HG02610 (cell line): ENCODE measurements around the gene NRIP2.
"Not testable (repeated sequence)": the region's sequence is repeated elsewhere in the genome, so short reads cannot be mapped to it uniquely, and the experiment has no call there.

Experiments used
- ATAC-seq: cut with Tn5 transposase; IDR thresholded peaks from one replicate; pipeline ENCODE4 v1.9.1; 2021; ENCODE audit warnings: mild to moderate bottlenecking, moderate library complexity; ENCODE audit not compliant: unreplicated experiment

The NRIP2 gene, protein sequence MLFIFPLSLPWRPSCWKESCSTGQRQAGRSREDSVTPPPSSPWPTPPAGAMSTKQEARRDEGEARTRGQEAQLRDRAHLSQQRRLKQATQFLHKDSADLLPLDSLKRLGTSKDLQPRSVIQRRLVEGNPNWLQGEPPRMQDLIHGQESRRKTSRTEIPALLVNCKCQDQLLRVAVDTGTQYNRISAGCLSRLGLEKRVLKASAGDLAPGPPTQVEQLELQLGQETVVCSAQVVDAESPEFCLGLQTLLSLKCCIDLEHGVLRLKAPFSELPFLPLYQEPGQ

DNA sequence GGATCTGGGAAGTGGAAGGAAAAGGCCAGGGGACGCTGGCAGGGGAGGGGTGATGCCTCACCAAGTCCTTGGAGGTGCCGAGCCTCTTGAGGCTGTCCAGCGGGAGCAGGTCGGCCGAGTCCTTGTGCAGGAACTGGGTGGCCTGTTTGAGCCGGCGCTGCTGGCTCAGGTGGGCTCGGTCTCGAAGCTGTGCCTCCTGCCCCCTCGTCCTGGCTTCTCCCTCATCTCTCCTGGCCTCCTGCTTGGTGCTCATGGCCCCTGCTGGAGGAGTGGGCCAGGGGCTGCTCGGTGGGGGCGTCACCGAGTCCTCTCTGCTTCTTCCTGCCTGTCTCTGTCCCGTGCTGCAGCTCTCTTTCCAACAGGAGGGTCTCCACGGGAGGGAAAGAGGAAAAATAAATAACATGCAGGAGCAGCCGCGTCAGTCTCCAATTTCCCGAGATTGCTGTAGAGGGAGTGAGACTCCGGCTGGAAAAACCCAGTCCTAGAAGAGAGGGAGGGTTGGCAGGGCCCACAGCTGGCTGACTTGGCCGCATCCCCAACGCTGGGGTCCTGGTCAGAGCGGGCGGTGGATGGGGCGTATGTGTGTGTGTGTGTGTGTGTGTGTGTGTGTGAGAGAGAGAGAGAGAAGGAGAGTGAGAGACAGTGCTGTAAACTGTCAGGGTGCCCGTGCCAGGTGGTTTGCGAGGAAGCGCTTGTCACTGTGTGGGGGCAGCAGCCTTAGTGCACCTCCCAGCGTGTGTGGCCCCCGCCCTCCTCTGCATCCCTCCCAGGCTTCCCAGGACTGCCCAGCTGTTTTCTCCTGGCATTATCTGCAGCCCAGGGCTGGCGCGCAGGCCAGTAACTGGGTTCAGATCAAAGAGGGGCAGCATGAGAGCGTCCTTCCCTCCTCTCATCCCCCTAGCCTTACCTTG is at the start of gene NRIP2:
Gene NRIP2, minus strand, starts transcription at position 455 of the 911 bp plus-strand sequence. Its CDS starts 52 bp downstream, at position 403.
- ATAC-seq, result no peak

DNA sequence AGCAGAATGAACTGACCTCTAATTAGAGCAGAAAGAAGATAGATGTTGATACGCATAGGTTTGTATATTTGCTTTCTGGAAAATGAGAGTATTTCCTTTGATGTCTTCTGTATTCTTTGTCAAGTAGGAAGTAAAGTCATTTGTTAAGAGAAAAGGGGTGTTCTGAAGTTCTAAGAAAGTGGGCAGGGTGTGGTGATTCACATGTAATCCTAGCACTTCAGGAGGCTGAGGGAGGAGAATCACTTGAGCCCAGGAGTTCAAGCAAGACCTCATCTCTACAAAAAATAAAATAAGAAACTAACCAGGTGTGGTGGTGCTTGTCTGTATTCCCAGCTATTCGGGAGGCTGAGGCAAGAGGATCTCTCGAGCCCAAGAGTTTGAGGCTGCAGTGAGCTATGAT is 45.0 kb upstream of the NRIP2 start:
- ATAC-seq, result no peak

DNA sequence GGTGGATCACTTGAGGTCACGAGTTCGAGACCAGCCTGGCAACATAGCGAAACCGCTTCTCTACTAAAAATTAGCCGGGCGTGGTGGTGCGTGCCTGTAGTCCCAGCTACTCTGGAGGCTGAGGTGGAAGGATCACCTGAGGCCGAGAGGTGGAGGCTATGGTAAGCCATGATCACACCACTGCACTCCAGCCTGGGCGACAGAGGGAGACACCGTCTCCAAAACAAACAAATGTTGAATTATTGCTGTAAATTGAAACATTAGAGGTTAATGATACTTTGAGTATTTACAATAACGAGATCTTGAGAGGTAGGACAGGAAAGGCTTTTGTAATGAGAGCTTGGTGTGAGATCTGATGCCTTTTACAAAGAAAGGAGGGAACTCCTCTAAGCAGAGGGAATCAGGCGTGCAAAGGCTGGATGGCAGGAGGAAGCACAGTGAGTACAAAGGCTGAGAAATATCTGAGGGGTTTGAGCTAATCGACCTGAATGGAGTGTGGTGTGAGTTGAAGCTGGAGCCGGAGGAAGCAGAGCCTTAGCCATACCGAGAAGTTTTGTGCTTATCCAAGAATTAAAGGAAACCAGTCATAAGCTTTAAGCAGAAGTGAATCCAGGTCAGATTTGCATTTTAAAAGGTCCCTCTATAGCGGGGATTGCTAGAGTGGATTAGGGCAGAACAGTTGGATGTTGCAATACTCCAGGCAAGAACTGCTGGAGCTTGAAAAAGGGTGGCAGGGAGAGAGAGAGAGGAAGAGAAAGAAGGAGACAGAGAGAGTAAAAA is 43.3 kb upstream of the NRIP2 start:
- ATAC-seq, result no peak

DNA sequence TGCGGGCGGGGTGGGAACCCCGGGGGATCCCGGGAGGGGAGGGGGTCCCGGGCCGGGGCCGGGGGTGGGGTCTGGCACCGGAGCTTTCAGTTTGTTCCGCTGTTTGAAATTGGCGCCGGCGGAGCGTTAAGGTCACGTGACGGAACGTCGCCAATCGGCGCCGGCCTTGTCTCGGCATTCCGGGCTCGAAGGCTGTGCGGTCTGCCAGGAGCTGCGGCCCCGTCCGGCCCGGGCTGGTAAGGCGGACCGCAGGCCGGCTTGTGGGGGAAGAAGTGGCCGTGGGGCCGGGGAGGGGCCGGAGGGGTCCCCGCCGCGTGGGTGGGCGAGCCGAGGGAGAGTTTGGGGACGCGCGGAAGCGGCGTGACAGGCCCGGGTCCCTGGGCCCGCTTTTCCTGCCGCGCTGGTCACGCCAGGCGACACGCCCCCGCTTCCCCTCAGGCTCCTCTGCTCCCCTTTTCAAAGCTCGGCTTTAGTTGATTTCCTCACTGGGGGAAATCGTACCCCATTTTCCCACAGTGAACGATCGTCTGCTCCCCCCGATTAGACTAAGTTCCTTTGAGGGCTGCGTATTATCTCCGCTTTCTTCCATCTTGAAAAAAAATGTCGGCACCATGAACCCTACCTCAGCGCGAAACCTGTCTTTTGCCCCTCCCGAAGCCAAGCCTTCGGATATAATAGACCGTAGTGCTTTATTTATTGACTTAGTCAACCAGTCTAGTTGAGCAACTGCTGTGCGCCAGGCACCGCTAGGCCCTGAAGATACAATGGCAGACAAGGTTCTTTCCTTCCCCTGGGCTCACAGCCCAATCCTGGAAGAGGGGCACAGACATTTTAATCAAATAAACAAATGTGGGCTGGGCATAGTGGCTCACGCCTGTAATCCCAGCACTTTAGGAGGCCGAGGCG is 42.5 kb upstream of the NRIP2 start, which contains the start of the genes FOXM1 and RHNO1:
Gene FOXM1, minus strand, starts transcription at position 128 of the 906 bp plus-strand sequence. CDS start 2,696 bp downstream, outside the sequence.
Gene RHNO1, plus strand, starts transcription at position 177 of the 906 bp plus-strand sequence. CDS start 8,144 bp downstream, outside the sequence.
- peak; percentile 70 for ATAC-seq

DNA sequence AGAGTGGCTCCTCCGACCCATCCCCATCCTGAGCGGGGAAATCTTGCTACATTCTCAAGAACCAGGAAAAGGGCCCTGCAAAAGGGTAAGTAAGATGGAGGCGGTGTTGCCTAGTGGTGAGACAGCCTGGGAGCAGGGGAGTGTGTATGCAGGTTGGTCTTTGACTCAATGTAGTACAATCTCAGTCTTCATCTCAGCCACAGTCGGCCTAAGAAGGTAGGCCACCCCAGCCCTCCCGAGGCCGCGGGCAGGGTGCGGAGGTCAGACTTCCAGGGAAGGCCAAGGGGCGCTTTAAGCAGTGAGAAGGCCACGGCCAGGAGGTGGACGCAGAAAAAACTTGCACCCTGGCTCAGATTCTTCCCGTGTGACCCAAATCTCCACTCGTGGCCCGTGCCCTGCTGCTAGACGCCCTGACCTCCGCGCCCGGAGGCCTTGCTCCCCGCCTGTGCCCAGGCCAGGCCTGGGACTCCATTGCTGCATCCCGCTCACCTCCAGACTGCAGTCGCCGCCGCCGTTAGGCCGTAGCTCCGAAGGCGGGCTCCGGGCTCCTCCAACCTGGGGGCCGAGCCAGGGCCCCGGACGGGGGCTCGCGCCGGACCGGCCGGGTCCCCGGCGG is 41.7 kb upstream of the NRIP2 start:
- ATAC-seq, result peak; percentile 36

DNA sequence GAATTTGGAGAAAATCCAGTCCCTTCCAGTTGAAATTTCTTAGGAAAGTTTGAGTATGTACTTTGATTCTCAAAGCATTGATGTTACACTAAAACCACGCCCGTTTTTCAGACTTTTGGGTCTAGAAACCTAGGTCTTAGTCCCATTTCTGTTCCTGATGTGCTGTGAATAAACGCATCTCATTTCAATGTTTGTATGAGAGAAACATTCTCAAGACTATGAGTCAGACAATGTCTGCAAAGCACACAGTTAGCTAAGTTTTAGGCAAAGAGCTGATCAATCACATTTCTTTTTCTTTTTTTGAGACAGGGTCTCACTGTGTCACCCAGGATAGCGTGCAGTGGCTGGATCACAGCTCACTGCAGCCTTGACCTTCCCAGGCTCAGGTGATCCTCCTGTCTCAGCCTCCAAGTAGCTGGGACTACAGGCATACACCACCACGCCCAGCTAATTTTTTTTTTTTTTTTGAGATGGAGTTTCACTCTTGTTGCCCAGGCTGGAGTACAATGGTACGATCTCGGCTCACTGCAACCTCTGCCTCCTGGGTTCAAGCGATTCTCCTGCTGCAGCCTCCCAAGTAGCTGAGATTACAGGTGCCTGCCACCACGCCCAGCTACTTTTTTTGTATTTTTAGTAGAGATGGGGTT is 34.3 kb upstream of the NRIP2 start:
- ATAC-seq, result not testable (repeated sequence)

DNA sequence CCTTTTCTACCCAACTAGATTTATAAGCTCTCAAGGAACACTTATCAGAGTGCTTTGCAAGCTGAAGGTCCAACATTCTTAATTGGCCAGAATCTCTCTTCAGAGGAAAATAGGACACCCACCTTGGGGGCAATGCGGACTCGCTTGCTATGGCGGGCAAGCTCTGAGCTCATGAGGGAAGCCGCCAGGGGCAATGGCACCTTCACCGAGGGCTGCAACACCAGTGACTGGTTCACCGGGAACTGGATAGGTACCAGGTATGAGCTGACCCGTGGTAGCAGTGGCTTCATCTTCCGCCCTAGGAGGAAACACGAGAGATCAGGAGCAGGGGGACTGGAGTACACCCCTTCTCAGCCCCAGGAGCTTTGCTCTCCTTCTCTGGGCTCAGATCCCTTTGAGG is 29.4 kb upstream of the NRIP2 start:
- no peak for ATAC-seq

DNA sequence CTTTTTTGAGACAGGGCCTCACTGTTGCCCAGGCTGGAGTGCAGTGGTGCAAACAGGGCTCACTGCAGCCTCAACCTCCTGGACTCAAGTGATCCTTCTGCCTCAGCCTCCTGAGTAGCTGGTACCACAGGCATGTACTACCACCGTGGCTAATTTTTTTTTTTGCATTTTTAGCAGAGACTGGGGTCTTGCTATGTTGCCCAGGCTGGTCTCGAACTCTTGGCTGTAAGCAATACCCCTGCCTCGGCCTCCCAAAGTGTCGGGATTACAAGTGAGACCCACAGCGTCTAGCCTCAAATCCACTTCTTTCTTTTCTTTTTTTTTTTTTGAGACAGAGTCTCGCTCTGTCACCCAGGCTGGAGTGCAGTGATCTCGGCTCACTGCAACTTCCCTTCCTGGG is 28.6 kb upstream of the NRIP2 start:
- not testable (repeated sequence) for ATAC-seq

DNA sequence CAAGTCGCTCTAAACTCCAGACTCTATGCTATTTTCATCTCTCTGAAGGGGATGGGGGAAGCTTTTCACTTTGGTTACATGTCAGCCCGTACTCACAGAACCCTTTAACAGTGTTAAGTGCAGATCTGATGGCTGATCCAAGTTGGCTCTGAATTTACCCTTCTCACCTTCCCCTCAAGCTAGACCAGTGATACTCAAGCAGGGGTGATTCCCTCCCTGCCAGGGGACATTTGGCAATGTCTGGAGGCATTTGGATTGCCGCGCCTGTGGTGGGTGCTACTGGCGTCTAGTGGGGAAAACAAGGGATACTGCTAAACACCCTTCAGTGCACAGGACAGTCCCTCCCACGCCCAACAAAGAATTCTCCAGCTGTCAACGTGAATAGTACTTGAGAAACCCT is 28.0 kb upstream of the NRIP2 start:
- no peak for ATAC-seq

DNA sequence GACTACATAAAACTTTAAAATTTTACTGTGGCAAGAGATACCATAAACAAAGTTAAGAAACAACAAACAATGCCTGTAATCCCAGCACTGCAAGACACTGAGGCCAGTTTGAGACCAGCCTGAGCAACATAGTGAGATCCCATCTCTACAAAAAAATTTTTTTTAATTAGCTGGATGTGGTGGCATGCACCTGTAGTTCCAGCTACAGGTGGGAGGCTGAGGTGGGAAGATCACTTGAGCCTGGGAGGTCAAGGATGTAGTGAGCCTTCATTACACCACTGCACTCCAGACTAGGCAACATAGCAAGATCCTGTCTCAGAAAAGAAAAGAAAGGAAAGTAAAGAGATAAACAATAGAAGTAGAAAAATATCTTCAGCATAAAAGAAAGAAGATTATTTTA is 25.3 kb upstream of the NRIP2 start:
- ATAC-seq, result no peak

DNA sequence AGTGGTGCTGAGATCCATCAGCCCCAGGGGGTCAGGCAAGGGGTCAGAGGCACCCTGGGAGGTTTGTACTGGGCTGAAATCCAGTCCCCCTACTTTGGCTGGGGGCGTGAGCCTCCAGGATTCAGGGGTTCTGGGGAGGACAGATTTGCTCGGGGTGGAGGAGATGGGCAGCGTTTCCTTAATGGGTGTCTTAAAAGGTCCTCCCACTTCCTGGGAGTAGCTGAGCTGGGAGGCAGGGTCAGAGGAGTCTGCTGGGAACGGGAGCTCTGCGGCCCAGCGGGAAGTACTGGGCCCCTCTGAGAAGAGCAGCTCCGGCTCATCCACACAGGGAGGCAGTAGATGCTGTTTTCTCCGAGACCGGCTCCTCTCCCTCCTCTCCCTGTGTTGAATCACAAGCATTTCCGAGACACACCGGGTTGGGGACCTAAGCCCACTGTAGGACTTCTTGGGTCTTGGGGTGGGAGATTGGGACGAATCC is 24.1 kb upstream of the NRIP2 start:
- ATAC-seq, result no peak

DNA sequence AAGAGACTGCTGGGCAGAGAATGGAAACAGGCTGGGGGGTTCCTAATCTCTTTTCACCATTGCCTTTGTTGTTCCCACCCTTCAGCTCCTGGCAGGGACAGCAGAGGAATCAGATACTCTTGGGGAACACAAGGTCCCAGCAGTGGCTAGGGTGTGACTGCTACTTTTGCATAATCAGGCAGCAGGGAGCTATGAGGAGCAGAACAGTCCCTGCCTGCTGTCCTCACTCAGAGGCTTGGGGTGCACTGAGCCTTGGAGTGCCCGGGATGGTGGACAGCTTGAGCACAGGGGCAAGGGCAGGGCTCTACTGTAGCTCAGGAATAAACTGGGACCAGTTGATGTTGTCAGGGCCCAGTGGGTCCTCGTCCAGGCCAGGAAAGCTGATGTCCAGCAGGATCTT is 23.5 kb upstream of the NRIP2 start:
- ATAC-seq, result no peak

DNA sequence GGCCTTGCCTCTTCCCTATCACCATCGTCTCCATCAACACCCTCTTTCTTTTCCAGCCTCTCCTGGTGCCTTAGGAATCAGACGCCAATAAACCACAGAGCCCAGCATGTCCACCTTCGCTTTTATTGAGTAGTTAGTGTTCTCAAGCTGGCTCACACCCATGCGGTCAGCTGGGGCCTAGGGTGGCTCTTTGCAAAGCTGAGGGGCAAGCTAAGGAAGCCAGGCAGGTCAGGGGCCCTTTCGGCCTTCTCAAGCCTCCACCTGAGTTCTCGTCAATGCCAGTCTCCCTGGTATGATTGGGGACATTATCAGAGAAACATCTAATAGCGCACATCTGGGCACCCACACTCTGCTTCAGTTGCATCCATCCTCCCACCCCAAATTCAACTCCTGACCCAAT is 22.7 kb upstream of the NRIP2 start:
- ATAC-seq, result no peak

DNA sequence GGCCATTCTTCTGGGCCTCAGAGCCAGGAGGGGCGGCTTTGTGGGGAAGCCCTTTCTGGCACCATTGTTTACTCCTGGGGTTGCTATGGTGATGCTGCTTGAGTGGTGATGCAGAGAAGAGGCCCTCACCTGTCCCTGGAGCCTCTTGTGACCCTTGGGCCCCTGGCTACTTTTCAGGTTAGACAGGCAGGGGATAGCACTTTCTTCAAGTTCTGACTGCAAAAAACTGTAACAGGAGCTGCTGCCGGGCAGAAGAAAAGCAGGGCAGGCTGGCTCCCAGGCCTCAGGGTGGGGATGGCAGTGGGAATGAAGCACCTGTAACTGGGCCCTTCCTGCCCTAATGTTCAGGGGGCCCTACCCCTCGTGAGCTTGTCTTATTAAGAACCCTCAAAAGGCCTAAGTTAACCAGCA is 22.2 kb upstream of the NRIP2 start, which contains the start of gene TEX52:
Gene TEX52, minus strand, starts transcription at position 19 of the 411 bp plus-strand sequence. Its CDS starts 13 bp downstream, at position 6.
- no peak for ATAC-seq

DNA sequence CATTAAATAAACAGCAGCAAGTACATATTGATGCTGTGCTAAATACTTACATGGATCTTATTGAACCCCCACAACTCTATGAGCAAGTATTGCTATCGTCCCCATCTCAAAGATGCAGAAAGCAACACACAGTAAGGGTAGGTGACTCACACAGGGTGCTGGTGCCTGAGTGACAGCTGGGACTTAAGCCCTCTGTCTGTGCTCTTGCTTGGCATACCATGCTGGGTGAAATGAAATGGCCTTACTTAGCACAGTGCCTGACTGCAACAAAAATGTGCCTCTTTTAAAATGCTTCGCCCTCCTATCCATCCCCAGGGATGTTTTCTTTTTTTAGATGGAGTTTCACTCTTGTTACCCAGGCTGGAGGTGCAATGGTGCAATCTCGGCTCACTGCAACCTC is 21.2 kb upstream of the NRIP2 start:
- ATAC-seq, result no peak

DNA sequence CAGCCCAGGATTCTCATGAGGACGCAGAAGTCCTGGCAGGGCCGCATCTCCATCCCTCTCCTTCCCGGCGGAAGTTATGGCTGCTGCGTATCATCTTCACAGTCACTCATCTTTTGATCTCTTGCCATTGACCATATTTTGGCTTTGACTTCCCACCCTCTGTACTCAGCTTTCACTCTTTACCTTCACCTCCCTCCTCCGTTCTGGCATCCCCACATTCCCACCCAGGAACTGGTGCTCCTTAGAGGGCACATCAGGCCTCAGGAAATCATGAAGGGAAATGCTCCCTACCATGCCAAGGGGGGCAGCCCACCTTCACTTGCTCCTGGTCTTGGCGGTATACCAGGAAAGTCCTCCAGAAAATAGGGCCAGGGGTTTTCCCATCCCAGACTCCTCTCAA is 20.7 kb upstream of the NRIP2 start:
- no peak for ATAC-seq

DNA sequence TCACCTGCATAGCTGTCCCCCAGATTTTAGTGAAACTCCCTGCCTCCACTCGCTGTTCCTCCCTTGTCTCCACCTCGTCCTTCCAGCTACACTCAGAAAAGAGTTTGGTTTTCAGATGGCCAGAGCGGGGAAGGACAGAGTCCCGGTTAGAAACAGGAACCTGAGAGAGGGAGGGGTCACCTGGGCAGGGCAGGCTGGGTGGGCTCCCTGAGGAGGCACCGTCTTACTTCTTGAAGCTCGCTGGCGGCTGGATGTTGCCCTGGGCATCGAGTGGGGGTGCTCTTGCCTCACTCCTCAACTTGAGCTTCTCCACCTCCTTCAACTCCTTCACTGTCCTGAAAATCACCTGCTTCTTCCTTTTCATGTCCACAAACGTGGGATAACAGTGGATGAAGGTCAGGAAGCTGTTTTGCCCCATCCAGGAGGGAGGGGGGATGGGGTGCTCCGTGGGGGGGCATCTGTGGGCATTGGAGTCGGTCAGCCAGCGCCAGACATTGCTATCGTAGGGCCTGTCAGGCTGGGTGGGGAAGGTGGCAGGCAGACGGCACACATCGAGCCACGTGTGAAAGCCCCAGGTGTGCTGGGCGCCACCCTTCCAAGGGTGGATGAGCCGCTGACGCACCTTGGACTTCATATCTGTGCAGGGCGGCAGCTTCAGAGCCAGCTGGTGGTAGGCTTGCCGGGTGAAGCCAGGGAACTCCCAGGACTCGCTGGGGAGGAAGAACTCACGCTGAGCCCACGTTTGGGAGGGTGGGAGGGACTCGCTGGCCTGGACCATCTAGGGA is 20.0 kb upstream of the NRIP2 start:
- no peak for ATAC-seq

DNA sequence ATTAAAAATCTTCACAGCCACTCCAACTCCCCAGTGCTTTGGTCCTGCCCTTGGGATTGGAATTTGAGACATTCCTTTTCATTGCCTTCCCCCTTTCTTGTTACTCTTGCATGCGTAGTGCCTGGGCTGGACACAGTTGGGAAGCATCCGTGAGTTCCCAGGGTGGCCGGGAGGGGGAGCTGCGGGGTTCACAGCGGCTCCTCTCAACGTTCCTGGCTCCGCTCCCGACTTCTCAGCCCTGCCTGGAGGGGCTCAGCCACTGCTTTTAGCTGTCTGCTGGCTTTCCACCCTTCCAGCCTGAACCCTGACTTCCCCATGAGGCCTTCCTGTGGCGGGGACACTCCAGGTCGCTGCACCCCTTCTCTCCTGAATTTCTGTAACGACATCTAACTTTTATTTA is 18.8 kb upstream of the NRIP2 start:
- no peak for ATAC-seq
